Calu3 (cell line): Measurements from ENCODE around the gene PDIA4. TPM values are rescaled to one million over a fixed set of nuclear protein-coding genes. Genes with fewer than 3 reads are reported as not detected.
A peak's percentile ranks its signal among the peaks of the same experiment; 100 is the strongest.

Experiments
- BruUV-seq: library from RNA; stranded (reverse); fragments of 400-500 nt; replicated peaks from 2 replicates; lab custom pipeline; 2021; lab: Mats Ljungman, UMichigan
- CTCF ChIA-PET: fragments of 300-600 bp; sonication (Branson Sonifier 250); formaldehyde crosslinking; loops from one replicate; lab custom pipeline; 2022; ENCODE audit warnings: antibody characterized with exemption; lab: Charles Lee
- DNase-seq: peaks from one replicate; pipeline ENCODE4 v3.0.0; 2022
- H3K27ac Mint-ChIP-seq: one replicate; pipeline ENCODE4 v1.8.0; 2022; ENCODE audit warnings: mixed read lengths; ENCODE audit not compliant: unreplicated experiment
- H3K27me3 Mint-ChIP-seq: one replicate; pipeline ENCODE4 v1.8.0; 2022; ENCODE audit warnings: mixed read lengths; ENCODE audit not compliant: unreplicated experiment
- H3K36me3 Mint-ChIP-seq: one replicate; pipeline ENCODE4 v1.8.0; 2022; ENCODE audit warnings: mild to moderate bottlenecking, moderate library complexity, mixed read lengths; ENCODE audit not compliant: insufficient read depth, unreplicated experiment
- H3K4me1 Mint-ChIP-seq: one replicate; pipeline ENCODE4 v1.8.0; 2022; ENCODE audit warnings: mild to moderate bottlenecking, low read depth, mixed read lengths; ENCODE audit not compliant: unreplicated experiment
- H3K4me3 Mint-ChIP-seq: one replicate; pipeline ENCODE4 v1.8.0; 2022; ENCODE audit warnings: mild to moderate bottlenecking, low read depth, moderate library complexity, mixed read lengths; ENCODE audit not compliant: unreplicated experiment
- H3K9me3 Mint-ChIP-seq: one replicate; pipeline ENCODE4 v1.8.0; 2022; ENCODE audit warnings: low read depth, mixed read lengths; ENCODE audit not compliant: unreplicated experiment
- intact Hi-C: fragments of 100-400 bp; cut with micrococcal nuclease; formaldehyde crosslinking; loops from one replicate; pipeline ENCODE4 v1.10.0; 2022; ENCODE audit not compliant: unreplicated experiment
- total RNA-seq: library from RNA; stranded (reverse); gene quantifications from 2 replicates; pipeline ENCODE4 v1.2.3, GENCODE V29; 2022
- TF ChIP-seq, protein P1 (sequence below): fragments of 200-600 bp; IDR thresholded peaks from one replicate; pipeline ENCODE4 v1.8.0; 2022; ENCODE audit warnings: antibody characterized with exemption; ENCODE audit not compliant: unreplicated experiment

Gene PDIA4
- total RNA-seq, 1 experiment from 2014 or later: 351 TPM

DNA sequence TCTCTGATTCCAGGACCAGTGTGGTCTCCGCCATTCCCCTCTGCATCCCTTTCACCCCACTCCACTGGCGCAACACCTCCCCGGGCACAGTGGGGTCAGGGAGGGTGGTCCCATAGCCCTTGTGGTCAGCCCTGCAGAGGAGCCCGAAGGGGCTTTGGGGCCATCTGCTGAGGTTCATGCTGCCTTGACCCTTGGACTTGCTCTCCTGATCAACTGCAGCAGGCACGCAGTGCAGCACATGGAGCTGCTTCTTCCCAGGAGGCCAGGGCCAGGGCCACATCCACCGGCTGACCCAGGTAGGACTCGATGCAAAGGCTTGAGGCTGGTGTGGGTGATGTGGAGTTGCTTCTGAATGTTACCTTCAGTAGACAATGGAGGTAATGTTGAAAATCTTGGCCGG lies 35.1 kb downstream of the PDIA4 start:
- H3K27ac Mint-ChIP-seq: no peak overlapping the region
- no peaks in the 10 kb centered on the region for H3K27me3 Mint-ChIP-seq
- H3K4me1 Mint-ChIP-seq: peaks cover 3% of the 10 kb centered on the region
- TF ChIP-seq, protein P1, sequence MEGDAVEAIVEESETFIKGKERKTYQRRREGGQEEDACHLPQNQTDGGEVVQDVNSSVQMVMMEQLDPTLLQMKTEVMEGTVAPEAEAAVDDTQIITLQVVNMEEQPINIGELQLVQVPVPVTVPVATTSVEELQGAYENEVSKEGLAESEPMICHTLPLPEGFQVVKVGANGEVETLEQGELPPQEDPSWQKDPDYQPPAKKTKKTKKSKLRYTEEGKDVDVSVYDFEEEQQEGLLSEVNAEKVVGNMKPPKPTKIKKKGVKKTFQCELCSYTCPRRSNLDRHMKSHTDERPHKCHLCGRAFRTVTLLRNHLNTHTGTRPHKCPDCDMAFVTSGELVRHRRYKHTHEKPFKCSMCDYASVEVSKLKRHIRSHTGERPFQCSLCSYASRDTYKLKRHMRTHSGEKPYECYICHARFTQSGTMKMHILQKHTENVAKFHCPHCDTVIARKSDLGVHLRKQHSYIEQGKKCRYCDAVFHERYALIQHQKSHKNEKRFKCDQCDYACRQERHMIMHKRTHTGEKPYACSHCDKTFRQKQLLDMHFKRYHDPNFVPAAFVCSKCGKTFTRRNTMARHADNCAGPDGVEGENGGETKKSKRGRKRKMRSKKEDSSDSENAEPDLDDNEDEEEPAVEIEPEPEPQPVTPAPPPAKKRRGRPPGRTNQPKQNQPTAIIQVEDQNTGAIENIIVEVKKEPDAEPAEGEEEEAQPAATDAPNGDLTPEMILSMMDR: no peak
- intact Hi-C loops: no loop called here
- no TSS peak for BruUV-seq
- no peaks in the 10 kb centered on the region for H3K9me3 Mint-ChIP-seq
- CTCF ChIA-PET: no interaction called here
- peaks cover 5% of the 10 kb centered on the region for H3K36me3 Mint-ChIP-seq
- H3K4me3 Mint-ChIP-seq: no peak overlapping the region
- DNase-seq: no peak

GRCh38 chr7:148991536-148991935 lies 36.8 kb downstream of the PDIA4 start:
- no TSS peak for BruUV-seq
- no peak for DNase-seq
- Mint-ChIP-seq H3K27me3 (no peaks in the 10 kb centered on the region), H3K4me1 (peaks cover 11% of the 10 kb centered on the region), H3K27ac (no peak overlapping the region), H3K36me3 (peaks cover 16% of the 10 kb centered on the region), H3K4me3 (no peak overlapping the region), H3K9me3 (no peaks in the 10 kb centered on the region)
- TF ChIP-seq, protein P1: no peak
- intact Hi-C loops: no loop called here
- CTCF ChIA-PET: no interaction called here

DNA sequence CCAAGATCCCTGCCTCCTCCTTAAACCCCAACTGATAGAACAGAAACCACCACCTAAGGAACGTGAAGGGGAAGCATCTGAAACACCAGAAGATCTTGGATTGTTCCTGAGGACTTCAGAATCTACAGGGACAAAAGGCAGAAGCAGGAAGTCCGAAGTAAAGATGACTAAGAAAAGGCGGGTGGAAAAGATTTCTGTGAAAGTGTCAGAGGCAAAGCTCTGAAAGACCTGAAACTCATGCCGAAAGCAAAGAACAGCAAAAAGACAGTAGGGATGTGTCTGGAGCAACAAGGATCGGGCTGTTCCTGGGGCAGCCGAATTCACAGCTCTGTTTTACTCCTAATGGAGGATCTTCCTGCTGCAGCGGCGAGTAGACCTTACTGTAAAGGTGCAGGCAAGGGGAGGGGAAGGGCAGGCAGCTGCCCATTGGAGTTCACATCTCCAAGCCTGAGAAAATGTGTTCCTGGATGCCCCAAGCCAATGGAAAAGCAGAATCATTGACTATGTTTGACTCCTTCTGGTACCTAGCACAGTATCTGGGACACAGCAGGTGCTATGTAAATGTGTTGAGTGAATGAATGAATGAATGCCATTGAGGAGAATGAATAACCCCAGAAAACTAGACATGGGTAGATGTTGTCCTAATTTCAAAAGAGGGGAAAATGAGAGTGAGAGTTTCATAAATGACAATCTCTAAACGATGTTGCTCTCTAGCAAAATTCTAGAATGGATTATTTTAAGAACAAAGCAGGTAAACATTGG lies 40.4 kb downstream of the PDIA4 start:
- TF ChIP-seq, protein P1: no peak
- intact Hi-C loops: no loop called here
- Mint-ChIP-seq H3K4me3 (peak overlapping the region; percentile 99), H3K27ac (peak overlapping the region; percentile 96), H3K27me3 (no peaks in the 10 kb centered on the region), H3K9me3 (no peaks in the 10 kb centered on the region), H3K36me3 (peaks cover 26% of the 10 kb centered on the region), H3K4me1 (peaks cover 33% of the 10 kb centered on the region)
- BruUV-seq: TSS peak; percentile 82
- no peak for DNase-seq
- CTCF ChIA-PET: interaction anchor here (1.2 kb wide), 1 partner anchor 19 kb away, joined by 3 read pairs; no protein-coding TSS in a partner anchor

- Mint-ChIP-seq H3K27ac (peak overlapping the region; percentile 96), H3K4me1 (peaks cover 33% of the 10 kb centered on the region), H3K36me3 (peaks cover 29% of the 10 kb centered on the region), H3K27me3 (no peaks in the 10 kb centered on the region), H3K9me3 (no peaks in the 10 kb centered on the region), H3K4me3 (peak overlapping the region; percentile 99)
- peak; percentile 78 for DNase-seq
- TF ChIP-seq, protein P1: no peak
- no TSS peak for BruUV-seq
- CTCF ChIA-PET: interaction anchor here (1.2 kb wide), 1 partner anchor 20 kb away, joined by 3 read pairs; no protein-coding TSS in a partner anchor
- intact Hi-C loops: no loop called here
These were observed 41.1 kb downstream of the PDIA4 start for GRCh38 chr7:148987010-148987750.
